ENCODE data around the gene C1QBP. TPM values are rescaled to one million over a fixed set of nuclear protein-coding genes. Genes with fewer than 3 reads are reported as not detected.

Gene C1QBP
- total and polyA plus RNA-seq, 8 donors: 23.7 to 68.2 (median 46.8) TPM

DNA sequence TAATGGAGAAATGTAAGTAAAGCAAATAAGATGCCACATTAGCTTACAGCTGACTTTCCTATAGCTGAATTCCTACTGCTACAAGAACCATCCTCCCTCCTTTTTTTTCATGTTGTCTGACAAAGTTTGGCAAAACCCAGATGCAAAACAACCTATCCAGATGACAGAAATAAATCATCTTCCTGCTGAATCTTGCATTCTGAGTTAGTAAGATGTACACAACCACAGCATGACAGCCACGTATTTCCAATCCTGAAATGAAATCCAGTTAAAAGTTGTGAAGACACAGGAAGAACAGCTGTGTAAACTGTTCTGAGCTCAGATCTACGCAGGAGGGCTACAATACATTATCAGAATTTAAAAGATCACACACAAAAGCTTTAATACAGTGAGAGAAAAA, 35.0 kb upstream of the C1QBP start:
- Histone ChIP-seq H3K27me3 (no peaks in the 10 kb centered on the region), H3K9me3 (no peaks in the 10 kb centered on the region), H3K4me3 (no peak overlapping the region), H3K27ac (no peak overlapping the region), H3K4me1 (no peaks in the 10 kb centered on the region), H3K36me3 (peaks cover 0 to 47% (median 13%) of the 10 kb centered on the region in 3 donors)
- DNase-seq (no peak), ATAC-seq (no peak), FAIRE-seq (no peak)
- intact Hi-C loops (cut with DNase I): no loop called here
- 90 to 92% methylated on average over 2 of the region's 2 CpGs for WGBS, 2 donors
- TF ChIP-seq, protein P1, sequence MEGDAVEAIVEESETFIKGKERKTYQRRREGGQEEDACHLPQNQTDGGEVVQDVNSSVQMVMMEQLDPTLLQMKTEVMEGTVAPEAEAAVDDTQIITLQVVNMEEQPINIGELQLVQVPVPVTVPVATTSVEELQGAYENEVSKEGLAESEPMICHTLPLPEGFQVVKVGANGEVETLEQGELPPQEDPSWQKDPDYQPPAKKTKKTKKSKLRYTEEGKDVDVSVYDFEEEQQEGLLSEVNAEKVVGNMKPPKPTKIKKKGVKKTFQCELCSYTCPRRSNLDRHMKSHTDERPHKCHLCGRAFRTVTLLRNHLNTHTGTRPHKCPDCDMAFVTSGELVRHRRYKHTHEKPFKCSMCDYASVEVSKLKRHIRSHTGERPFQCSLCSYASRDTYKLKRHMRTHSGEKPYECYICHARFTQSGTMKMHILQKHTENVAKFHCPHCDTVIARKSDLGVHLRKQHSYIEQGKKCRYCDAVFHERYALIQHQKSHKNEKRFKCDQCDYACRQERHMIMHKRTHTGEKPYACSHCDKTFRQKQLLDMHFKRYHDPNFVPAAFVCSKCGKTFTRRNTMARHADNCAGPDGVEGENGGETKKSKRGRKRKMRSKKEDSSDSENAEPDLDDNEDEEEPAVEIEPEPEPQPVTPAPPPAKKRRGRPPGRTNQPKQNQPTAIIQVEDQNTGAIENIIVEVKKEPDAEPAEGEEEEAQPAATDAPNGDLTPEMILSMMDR (IDR thresholded peaks at IDR 0.05): no peak

DNA sequence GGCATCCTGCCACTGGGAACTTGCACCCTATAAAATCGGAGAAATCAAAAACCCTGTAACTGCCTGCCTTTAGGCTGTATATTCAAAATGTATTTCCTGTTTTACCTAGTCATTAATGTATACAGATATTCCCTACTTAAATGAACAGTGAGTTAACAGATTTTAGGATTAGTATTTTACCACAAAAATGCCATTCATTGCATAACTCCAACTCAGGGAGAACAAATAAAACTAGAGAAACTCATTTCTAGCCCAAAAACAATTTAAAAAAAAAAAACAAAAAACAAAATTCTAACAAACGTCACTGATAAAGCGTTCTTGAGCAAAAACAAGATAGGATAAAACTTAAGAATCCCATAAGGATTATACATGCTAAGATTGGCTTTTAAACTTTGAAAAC, 33.6 kb upstream of the C1QBP start:
- Histone ChIP-seq H3K27ac (no peak overlapping the region), H3K36me3 (peaks cover 0 to 33% (median 7%) of the 10 kb centered on the region in 3 donors), H3K4me3 (no peak overlapping the region), H3K27me3 (no peaks in the 10 kb centered on the region), H3K9me3 (no peaks in the 10 kb centered on the region), H3K4me1 (peaks cover 0 to 2% (median 0%) of the 10 kb centered on the region in 3 donors)
- ATAC-seq (no peak), DNase-seq (no peak), FAIRE-seq (no peak)
- TF ChIP-seq, protein P1 (IDR thresholded peaks at IDR 0.05): no peak
- 80 to 86% methylated on average over 3 of the region's 3 CpGs for WGBS, 2 donors
- intact Hi-C loops (cut with DNase I): no loop called here

DNA sequence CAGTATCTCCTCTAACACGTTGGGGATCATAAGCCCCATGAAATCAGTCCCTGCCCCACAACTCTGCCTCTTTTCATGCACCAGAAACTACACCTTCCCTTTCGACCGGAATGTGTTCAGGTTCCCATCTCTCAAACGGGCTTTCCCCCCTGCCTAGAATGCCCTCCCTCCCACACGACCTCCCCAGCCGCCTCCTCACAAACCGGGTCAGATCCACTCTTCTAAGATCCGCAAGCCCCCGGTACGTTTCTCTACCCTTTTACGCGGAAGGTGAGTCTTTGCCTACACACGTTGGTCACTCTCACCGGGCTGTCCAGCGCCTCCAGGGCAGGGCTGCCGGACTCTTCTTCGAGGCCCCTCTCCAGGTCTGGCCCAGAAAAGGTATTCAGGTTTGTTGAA, 29.1 kb upstream of the C1QBP start:
- WGBS, 2 donors: 1% methylated on average over 17 of the region's 17 CpGs
- ATAC-seq: peak; percentile 11 to 31 (median 24)
- peak overlapping the region in 1 of 4 donors; percentile 61 for H3K27ac ChIP-seq

DNA sequence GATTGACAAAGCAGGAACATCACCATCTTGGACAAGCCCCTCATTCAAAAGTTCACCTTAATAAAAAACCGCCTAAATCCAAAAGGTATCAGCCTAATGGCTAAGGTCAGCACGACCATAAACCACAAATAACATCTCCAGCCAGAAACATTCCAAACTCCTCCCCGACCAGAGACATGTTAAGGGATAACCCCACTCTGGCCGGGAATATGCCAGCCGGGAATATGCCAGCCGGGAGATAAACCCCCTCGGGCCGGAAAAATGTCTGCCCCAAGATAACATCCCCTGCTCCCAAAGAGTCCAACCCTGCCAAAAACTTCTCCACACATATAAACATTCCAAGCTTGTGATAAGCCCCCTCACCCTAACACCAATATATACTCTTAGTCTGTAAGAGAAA, 28.5 kb upstream of the C1QBP start:
- H3K27me3 ChIP-seq: no peaks in the 10 kb centered on the region
- peak overlapping the region in 3 of 4 donors; percentile 71 to 94 (median 85) for H3K4me3 ChIP-seq
- ATAC-seq: no peak
- TF ChIP-seq, protein P1 (IDR thresholded peaks at IDR 0.05): no peak
- no peak overlapping the region for H3K27ac ChIP-seq
- no peaks in the 10 kb centered on the region for H3K36me3 ChIP-seq
- peaks cover 0 to 12% (median 3%) of the 10 kb centered on the region in 3 donors for H3K4me1 ChIP-seq
- intact Hi-C loops (cut with DNase I): no loop called here
- 3% methylated on average over 8 of the region's 8 CpGs for WGBS, 2 donors
- DNase-seq: no peak
- no peak for FAIRE-seq
- H3K9me3 ChIP-seq: no peaks in the 10 kb centered on the region

More for the DNA sequence above, 29.1 kb upstream of the C1QBP start:
- no peak for DNase-seq
- no peak for FAIRE-seq
- Histone ChIP-seq H3K27me3 (no peaks in the 10 kb centered on the region), H3K4me1 (peaks cover 0 to 12% (median 3%) of the 10 kb centered on the region in 3 donors), H3K9me3 (no peaks in the 10 kb centered on the region), H3K4me3 (peak overlapping the region; percentile 71 to 100 (median 90)), H3K36me3 (peaks cover 0 to 4% (median 0%) of the 10 kb centered on the region in 3 donors)
- intact Hi-C loops (cut with DNase I): no loop called here
- TF ChIP-seq, protein P1 (IDR thresholded peaks at IDR 0.05): no peak

DNA sequence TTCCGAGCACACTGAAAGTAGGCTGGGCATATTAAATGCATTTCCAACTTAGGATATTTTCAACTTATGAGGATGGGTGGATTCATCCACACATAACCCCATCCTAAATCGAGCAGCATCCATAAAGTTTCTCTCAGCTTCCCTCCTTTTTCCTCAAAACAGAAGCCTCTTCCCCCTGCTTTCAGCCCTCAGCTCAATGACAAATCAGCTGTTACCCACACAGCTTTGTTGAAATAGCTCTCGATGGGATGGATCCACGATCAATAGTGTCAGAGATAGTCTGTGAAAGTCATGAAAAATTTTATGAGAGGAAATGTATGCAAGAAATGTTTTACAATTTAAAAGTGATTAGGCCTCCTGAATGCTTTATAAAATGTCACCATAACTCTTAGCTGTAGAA, 27.3 kb upstream of the C1QBP start:
- Histone ChIP-seq H3K27ac (no peak overlapping the region), H3K4me3 (no peak overlapping the region), H3K9me3 (no peaks in the 10 kb centered on the region), H3K4me1 (peaks cover 0 to 12% (median 3%) of the 10 kb centered on the region in 3 donors), H3K36me3 (no peaks in the 10 kb centered on the region), H3K27me3 (no peaks in the 10 kb centered on the region)
- DNase-seq: no peak
- no peak for FAIRE-seq
- TF ChIP-seq, protein P1 (IDR thresholded peaks at IDR 0.05): no peak
- ATAC-seq: no peak
- WGBS, 2 donors: 74 to 76% methylated on average over 4 of the region's 4 CpGs
- intact Hi-C loops (cut with DNase I): no loop called here
